GM21717 (cell line): ENCODE data around the gene PITPNC1.
"Not testable (repeated sequence)": the region's sequence is repeated elsewhere in the genome, so short reads cannot be mapped to it uniquely, and the experiment has no call there.

ENCODE experiments used
- ATAC-seq: cut with Tn5 transposase; IDR thresholded peaks from one replicate; pipeline ENCODE4 v1.9.1; 2021; ENCODE audit warnings: mild to moderate bottlenecking, moderate library complexity; ENCODE audit not compliant: unreplicated experiment

The PITPNC1 gene

DNA sequence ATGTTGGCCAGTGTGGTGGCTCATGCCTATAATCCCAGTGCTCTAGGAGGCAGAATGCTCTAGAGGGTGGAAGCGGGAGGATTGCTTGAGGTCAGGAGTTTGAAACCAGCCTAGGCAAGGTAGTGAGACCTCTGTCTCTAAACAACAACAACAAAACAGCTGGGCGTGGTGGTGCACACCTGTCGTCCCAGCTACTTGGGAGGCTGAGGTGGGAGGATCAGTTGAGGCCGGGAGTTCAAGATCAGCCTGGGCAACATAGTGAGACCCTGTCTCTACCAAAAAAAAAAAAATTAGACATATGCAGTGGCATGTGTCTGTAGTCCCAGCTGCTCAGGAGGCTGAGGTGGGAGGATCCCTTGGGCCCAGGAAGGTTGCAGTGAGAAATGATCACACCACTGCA is 53.4 kb downstream of the PITPNC1 start:
- not testable (repeated sequence) for ATAC-seq

DNA sequence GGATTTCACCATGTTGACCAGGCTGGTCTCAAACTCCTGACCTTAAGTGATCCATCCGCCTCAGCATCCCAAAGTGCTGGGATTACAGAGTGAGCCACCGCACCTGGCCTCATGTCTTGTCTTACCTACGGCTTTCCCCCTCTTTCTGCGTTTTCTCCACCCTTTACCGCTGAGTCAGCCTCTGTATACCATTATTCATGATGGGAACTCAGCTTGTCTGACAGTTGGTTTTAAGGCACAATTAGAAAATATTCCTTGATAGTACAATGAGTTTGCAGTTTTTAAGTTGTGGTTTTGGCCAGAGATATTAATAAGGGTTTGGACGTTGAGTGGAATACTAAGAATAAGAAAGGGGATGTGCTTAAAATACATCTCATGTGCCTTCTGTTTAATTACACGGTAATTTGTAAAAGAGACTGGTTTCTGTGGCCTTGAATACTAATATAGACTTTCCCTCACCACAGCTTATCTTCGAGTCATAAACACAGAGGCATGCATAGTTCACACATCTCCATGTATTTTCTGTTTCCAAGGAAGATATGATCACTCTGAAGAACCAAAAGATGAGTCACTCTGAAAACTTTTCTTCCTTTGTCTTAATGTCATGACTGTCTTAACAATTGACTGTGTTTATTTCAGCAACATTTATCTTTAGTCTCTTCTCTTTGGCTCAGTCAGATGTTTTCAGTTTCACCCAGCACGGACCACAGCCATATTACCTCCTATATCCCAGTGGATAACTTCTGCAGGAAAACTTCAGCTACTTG is 54.4 kb downstream of the PITPNC1 start:
- no peak for ATAC-seq

DNA sequence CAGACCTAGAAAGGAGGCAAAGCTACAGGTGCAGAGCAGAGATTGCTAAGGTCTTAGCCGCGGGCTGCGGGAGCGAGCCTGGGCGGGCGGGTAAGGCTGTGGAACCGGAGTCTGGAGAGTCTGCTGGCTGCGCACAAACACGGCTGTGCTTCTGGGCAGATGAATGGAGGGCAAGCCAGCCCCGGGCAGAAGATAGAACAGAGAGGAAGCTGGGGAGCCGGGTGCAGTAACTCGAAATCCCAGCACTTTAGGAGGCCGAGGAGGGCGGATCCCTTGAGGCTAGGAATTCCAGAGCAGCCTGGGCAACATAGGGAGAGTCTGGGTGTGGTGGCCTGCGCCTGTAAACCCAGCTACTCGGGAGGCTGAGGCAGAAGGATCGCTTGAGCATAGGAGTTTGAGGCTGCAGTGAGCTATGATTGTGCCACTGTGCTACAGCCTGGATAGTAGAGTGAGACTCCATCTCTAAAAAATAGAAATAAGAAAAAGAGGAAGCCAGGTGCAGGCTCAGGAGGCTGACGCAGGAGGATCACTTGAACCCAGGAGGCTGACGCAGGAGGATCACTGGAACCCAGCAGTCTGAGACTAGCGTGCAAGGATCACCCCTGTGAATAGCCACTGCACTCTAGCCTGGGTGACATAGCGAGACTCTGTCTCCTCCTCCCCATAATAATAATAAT is 56.3 kb downstream of the PITPNC1 start:
- no peak for ATAC-seq

DNA sequence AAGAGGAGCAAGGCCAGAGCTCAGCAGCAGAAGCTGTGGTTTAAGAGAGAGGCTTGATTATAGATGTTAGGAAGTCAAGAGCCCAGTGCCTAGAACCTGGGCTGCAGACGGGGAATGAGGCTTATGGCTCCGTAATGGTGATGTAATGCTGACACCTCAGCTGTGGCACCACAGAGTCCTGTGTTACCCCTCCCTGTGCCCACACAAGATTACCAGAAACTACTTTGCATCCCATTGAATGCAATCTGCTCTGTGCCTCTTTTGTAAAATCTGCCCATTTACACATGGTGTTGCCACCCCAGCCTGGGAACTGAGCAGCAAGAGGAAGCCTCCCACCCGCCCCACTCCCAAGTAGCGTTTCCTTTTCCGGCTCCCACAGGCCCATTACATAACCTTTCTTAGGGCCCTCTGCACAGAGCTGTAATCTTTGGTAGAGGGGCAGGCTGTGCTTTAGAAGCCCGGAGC is 57.0 kb downstream of the PITPNC1 start:
- no peak for ATAC-seq

DNA sequence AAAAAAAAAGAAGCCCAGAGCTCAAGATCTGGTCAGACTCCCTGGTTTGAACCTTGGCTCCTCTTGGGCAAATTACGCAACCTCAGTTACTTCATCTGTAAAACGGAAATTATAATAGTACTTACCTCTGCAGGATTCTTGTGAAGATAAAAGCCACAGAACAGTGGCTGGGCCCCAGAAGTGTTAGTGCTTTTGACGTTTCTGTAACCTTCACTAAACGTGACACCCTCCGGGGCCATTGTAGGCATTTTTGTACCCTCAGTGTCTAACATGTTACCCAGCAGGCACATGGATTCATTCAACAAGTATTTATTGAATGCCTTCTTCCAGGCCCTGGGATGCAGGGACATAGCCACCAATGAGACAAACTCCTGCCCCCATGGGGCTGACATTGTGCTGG is 58.0 kb downstream of the PITPNC1 start:
- ATAC-seq = no peak

DNA sequence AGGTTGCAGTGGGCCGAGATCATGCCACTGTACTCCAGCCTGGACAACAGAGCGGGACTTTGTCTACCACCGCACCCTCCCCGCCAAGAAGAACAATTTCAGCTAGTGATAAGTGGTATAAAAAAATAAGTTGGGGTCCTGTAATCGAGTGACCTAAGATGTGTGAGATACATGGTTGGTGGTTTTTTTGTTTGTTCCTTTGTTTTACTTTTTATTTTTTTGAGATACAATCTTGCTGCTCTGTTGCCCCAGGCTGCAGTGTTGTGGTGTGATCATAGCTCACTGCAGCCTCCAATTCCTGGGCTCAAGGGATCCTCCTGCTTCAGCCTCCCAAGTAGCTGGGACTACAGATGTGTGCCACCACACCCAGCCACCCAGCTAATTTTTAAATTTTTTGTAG is 58.7 kb downstream of the PITPNC1 start:
- no peak for ATAC-seq

DNA sequence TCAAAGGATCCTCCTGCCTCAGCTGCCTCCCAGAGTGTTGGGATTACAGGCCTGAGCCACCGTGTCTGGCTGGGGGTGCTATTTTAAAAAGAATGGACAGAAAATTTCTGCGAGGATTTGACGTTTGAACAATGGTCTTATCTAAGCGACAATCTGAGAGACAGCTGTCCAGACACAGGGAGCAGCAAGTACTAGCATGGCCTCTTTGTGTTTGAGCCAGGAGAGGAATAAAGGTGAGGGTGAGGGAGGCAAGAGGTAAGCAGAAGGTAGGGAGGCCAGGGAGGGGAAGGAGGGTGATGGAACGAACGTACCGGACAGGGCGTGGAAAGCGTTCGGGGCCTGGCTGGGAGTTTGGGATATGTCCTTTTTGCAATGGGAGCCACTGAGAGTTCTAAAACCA is 59.2 kb downstream of the PITPNC1 start:
- no peak for ATAC-seq

DNA sequence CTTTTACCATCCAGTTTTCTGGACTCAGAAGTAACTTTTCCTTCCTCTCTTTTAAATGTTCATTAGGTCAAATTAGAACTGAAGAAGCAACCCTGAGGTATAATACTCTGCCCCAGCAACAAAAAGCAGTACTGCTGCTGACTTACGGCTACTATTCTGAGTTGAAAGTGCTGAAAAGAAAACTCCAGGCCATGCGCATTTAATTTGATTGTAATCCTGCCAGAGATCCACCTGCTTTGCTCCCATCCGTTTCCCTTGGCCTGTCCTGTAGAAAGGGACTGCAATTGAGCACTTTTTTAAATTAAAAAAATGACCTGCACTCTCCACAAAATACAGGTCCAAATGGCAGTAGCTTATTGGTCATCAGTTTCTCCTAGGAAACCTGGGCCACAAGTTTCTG is 61.6 kb downstream of the PITPNC1 start:
- no peak for ATAC-seq

DNA sequence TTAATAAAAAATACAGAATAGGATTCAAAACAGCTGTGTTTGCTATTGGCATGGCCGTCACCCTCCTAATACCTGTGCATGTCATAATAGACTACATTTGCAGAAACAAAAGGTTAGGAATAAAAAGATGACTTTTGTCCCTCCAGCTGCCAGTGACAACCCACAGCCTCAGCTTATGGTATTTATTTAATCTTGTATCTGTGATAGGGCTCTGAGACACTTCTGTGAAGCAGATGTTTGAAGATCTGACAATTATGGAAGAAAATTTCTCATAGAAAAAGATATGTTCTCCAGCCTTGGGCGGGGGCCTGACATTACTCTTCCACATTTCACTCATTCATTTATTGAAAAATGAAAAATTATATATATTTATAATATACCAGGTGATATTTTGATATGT is 62.2 kb downstream of the PITPNC1 start:
- no peak for ATAC-seq

DNA sequence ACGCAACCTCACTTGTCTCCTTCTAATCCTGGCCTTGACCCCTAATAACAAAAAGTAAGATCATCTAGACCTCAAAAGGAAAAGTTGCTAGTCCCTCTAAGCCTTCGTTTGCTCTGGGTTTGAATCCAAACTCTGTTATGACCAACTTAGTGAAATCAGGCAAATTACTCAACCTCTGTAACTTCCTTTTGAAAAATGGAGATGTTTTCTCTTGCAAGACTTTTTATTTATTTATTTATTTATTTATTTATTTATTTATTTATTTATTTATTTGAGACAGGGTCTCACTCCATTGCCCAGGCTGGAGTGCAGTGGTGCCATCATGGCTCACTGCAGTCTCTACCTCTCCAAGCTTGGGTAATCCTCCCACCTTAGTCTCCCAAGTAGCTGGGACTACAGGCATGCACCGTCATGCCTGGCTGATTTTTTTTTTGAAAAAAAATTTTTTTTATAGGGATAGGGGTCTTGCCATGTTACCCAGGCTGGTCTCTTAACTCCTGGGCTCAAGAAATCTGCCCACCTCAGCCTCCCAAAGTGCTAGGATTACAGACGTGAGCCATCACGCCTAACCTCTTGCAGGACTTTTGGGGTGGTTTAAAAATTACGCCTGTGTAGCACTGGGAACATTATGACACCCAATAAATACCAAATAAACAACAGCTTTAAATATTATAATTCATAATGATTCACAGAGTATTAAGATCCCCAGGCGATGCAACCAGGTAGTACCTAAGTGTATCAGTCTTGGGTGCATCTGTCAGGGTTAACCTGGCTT is 63.4 kb downstream of the PITPNC1 start:
- no peak for ATAC-seq

DNA sequence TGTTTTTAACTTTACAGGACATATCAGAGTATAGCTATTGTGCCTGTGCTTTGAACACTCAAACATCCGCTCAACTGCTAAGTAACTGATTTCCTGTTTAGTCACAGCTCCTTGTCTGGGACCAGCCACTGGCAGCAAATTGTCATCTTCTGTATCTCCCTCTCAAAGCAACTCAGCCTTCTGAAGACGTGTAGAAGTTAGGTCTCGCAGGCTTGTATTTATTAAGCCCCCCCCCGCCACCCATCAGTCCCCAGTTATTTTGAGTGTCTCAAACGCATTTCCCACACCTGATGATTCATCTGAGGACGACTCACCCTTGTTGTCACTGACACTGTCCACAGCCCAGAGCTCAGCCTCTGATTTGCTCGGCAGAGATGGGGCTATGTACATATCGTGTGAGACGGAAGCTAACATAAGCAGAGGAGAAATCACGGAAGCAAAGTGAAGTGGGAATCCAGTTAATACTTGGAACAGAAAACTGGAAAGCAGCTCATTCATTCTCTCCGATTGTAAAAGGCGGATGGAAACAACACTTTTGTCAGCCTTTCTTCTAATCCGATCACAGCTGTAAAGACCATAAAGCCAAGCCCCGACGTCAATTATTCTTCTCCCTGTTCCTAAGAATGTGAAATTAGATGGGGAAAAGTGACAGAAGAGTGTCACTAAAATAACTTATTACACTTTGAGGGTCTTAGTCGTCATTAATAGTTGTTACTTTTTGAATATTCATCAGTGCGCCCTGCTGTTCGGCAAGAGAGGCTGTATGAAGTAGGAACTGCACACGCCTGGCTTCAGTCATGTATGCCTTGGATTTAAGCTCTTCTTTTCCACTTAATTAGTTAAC is 64.2 kb downstream of the PITPNC1 start:
- ATAC-seq = no peak

DNA sequence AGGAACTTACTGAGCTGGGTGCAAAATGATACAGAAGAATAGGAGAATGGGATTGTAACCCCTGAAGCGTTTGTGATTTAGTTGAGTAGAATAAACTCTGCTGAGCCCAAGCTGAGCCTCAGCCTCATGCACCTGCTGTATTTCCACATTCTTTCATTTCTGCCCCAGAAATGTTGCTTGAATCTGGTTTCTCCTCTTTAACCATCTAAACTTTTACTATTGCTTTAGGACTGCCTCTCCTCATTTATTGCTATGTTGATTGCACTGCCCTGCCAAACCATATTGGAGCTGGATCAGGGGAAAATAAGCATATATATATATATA is 64.8 kb downstream of the PITPNC1 start:
- ATAC-seq = no peak

DNA sequence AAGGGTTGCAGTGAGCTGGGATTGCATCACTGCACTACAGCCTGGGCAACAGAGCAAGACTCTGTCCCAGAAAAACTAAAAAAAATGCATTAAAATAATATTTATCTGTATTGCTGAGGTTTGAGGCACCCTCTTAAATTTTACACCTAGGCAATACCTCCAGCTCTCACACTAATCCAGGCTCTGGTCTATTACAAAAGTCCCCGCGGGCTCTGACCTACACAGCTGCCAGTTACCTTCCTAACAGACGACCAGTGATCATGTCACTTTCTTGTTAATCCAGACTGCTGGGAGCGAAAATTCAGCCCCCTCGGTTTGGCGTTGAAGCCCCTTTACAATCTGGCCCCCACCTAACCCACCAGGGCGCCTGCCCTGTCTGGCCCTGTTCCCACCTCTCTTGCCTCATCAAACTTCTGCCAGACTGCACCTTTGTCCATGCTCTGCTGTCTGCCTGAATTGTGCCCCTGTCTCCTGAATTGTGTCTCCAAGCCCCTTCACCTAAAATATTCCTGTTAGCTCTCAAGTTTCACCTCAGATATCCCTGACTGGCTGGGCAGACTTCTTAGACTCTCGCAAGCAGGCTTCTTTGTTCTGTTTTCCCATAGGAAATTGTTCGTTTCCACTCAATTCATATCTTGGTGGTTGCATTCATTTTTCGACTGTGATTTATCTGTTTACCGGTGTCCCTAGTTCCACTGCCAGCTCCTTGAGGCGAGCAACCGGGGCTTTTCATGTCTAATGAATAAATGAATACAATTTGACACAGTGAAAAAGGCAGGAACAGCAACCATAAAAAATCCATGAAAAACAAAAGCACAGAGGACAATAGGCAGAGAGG is 65.9 kb downstream of the PITPNC1 start:
- no peak for ATAC-seq

DNA sequence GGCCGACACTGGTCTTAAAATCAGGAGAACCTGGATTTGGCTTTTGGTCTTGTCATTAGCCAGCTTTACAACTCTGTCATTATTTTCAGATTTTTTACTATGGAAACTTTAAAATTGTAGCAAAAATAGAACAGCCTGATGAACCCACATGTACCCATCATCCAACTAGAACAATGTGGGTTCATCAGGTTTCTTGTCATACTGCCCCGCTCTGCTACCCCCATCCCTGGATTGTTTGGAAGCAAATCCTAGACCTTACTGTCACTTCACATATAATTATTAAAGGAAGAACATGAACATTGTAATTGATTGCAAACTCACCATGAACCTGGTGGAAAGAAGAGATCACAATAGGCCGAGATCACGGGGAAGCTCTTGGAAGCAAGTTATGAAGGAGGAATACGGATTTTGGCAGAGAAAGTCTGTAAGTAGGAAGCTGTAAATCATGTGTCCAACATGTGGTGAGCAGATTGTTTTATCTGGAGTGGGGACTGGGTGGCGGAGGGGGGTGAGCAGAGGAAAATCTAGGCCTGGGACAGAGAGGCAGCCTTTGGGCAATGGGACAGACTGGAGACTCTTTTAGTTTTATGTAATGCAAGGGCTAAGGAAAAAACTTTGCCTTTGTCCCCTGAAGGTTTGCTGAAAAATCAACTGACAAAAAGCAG is 67.0 kb downstream of the PITPNC1 start:
- no peak for ATAC-seq

DNA sequence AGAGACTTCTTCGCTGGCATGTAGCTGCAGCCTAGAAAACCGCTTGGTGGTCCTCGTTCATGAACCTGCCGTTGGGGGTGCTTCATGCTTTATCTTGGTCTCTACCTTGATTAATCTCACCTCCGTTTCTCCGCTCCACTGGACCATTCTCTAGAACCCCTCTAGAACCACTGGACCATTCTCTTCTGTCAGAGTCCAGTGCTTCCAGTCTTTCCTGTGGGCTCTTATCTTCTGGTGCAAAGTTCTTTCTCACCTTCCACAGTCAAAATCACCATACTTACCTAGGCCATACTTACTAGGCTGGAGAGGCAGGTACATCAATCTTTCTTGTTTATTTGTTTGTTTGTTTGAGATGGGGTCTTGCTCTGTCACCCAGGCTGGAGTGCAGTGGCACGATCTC is 71.4 kb downstream of the PITPNC1 start:
- no peak for ATAC-seq

DNA sequence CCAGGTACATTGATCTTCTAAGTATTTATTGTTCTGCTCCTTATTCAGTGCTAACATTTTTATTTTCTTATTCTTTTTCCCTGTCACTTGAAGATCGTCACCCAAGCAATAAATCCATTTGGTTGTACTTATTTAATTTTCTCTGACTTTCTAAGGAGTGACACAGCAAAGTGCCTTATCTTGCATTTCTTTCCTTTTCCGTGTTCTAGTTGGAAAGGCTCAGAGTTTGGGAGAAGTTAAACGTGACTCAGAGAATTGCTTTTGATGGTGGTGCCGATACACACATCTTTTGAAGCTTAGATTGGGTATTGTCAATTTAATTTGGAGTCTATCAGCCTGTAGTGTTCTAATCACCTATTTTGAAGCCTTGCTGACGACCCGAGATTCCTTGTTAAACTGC is 72.0 kb downstream of the PITPNC1 start:
- ATAC-seq = no peak

DNA sequence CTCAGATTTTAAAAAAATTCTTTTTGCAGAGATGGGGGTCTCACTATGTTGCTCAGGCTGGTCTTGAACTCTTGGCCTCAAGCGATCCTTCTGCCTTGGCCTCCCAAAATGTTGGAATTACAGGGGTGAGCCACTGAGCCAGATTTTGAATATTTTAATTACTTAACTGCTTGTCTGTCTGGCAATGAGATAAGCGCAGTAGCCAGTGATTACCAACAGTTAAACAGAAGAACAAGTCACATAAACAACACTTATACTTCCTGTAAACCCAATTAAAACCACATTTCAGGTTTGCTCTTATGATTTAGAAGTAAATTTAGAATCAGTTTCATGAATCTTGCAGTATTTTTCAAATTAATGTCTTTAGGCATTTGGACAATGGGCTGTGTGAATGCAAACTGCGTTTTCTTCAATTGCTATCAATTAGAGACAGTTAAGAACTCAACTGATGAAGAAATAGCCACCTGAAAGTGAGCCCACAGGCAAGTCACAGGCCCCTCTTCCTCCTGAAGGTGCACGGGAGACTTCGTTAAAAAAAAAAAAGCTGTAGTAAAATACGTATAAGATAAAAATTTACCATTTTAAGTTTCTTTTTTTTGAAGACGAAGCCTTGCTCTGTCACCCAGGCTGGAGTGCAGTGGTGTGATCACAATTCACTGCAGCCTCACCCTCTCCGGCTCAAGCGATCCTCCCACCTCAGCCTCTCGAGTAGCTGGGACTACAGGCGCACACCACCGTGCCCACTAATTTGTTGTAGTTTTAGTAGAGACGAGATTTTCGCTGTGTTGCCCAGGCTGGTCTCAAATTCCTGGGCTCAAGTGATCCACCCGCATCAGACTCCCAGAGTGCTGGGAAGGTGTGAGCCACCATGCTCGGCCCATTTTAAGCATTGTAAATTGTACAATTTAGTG is 73.0 kb downstream of the PITPNC1 start:
- ATAC-seq = no peak

DNA sequence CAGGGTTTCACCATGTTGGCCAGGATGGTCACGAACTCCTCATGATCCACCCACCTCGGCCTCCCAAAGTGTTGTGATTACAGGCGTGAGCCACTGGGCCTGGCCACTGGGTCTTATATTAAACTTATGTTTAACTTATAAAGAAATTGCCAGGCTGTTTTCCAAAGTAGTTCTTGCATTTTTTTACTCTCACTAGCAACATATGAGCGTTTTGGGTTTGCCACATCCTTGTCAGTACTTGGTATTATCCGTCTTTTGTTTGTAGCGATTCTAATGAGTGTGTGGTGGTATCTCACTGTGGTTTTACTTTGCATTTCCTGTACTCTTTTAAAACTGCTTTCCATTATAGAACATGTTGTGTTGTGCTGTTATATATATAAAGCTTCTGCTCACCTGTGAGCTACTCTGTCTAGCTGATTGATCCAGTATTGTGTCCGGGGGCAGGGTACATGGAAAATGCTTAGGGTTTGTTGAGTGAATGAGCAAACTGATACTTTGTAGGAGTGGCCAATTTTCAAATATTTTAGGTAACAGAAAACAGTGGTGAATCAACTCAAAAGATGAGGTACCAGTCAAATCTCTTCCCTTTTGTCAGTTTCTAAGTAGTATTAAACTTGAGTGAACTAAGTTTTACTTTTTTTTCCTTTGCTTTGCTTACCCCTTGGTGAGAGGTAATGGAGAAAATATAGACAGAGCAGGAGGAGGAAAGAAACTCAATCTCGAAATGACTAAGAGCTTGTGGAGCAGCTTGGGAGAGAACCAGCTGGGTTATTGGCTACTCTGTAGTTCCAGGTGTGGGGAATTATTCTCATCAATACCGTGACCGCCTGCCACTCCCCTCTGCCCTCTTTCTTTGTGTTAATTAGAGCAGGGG is 75.8 kb downstream of the PITPNC1 start:
- ATAC-seq = no peak
